Vagina (tissue), 2 donors: ENCODE data around the gene INO80D. TPM values are rescaled to one million over a fixed set of nuclear protein-coding genes. Genes with fewer than 3 reads are reported as not detected.
A peak's percentile ranks its signal among the peaks of the same experiment; 100 is the strongest.

Source experiments
- DNase-seq, 2 donors: peaks; one replicate each; pipeline ENCODE4 v3.0.0-alpha.2; 2017; ENCODE audit errors: extremely low spot score in 2 of 2
- H3K27ac ChIP-seq: fragments of 200-600 bp; sonication (generic); one replicate; pipeline ENCODE4 v1.5.1; 2019
- H3K27me3 ChIP-seq: fragments of 200-600 bp; sonication (generic); one replicate; pipeline ENCODE4 v1.5.1; 2019
- H3K36me3 ChIP-seq, 2 donors: fragments of 200-600 bp; sonication (generic); one replicate each; pipeline ENCODE4 v1.5.1; 2017 to 2019
- H3K4me1 ChIP-seq: fragments of 200-600 bp; sonication (generic); one replicate; pipeline ENCODE4 v1.5.1; 2019
- H3K4me3 ChIP-seq, 2 donors: fragments of 200-600 bp; sonication (generic); 1 replicate in 1 of 2; 2 replicates in 1 of 2; pipeline ENCODE4 v1.5.1; 2016 to 2019
- H3K9me3 ChIP-seq: fragments of 200-600 bp; sonication (generic); one replicate; pipeline ENCODE4 v1.5.1; 2019
- POLR2A ChIP-seq, 2 donors: fragments of 450-650 bp; IDR thresholded peaks; one replicate each; pipeline ENCODE4 v1.6.1; 2017; ENCODE audit warnings: antibody characterized with exemption in 2 of 2, mild to moderate bottlenecking in 2 of 2, moderate library complexity in 2 of 2
- POLR2AphosphoS5 ChIP-seq, 2 donors: sonication (generic); formaldehyde crosslinking; IDR thresholded peaks; one replicate each; pipeline ENCODE4 v1.9.0; 2017; ENCODE audit warnings: antibody characterized with exemption in 2 of 2, mild to moderate bottlenecking in 2 of 2, low read depth in 1 of 2; ENCODE audit not compliant: insufficient read depth in 1 of 2
- intact Hi-C: fragments of 100-400 bp; cut with DNase I; formaldehyde crosslinking; loops from one replicate; pipeline ENCODE4 v1.15.1; 2023
- total RNA-seq: library from RNA; depleted of rRNA; stranded (reverse); fragments of >200 nt; gene quantifications from one replicate; pipeline ENCODE4 v1.2.3, GENCODE V29; 2016
- TF ChIP-seq, protein P1 (sequence below), 3 experiments: fragments of 450-650 bp in 2 of 3; fragments of 200-600 bp in 1 of 3; sonication (generic) in 1 of 3; IDR thresholded peaks; one replicate each; pipeline ENCODE4 v1.5.1; 2017 to 2019; ENCODE audit warnings: antibody characterized with exemption in 3 of 3, mild to moderate bottlenecking in 2 of 3, moderate library complexity in 2 of 3

INO80D gene
- total RNA-seq, 1 donor from 2014 or later, result 18.4 TPM

- no peak overlapping the region for H3K4me3 ChIP-seq
- no peaks in the 10 kb centered on the region for H3K27me3 ChIP-seq
- H3K4me1 ChIP-seq, result peaks cover 25% of the 10 kb centered on the region
- no peak for DNase-seq
- H3K36me3 ChIP-seq, result peaks cover 0 to 8% of the 10 kb centered on the region in 2 donors
- no peaks in the 10 kb centered on the region for H3K9me3 ChIP-seq
- H3K27ac ChIP-seq, result no peak overlapping the region
- intact Hi-C loops, result no loop called here
- TF ChIP-seq, protein P1, sequence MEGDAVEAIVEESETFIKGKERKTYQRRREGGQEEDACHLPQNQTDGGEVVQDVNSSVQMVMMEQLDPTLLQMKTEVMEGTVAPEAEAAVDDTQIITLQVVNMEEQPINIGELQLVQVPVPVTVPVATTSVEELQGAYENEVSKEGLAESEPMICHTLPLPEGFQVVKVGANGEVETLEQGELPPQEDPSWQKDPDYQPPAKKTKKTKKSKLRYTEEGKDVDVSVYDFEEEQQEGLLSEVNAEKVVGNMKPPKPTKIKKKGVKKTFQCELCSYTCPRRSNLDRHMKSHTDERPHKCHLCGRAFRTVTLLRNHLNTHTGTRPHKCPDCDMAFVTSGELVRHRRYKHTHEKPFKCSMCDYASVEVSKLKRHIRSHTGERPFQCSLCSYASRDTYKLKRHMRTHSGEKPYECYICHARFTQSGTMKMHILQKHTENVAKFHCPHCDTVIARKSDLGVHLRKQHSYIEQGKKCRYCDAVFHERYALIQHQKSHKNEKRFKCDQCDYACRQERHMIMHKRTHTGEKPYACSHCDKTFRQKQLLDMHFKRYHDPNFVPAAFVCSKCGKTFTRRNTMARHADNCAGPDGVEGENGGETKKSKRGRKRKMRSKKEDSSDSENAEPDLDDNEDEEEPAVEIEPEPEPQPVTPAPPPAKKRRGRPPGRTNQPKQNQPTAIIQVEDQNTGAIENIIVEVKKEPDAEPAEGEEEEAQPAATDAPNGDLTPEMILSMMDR (IDR thresholded peaks at IDR 0.05), result no peak
- TF ChIP-seq POLR2A (IDR thresholded peaks at IDR 0.05) (no peak), POLR2AphosphoS5 (IDR thresholded peaks at IDR 0.05; ENCODE audit: insufficient read depth in 1 of 2, low read depth in 1 of 2) (no peak)
These were observed 2.3 kb upstream of the INO80D start for GRCh38 chr2:206088248-206088647.

GRCh38 chr2:206086716-206087350 is 859 bp upstream of the INO80D start:
- no peak for DNase-seq
- peaks cover 32% of the 10 kb centered on the region for H3K4me1 ChIP-seq
- H3K36me3 ChIP-seq, result peaks cover 0 to 8% of the 10 kb centered on the region in 2 donors
- H3K27ac ChIP-seq, result peak overlapping the region; percentile 99
- H3K27me3 ChIP-seq, result no peaks in the 10 kb centered on the region
- TF ChIP-seq, protein P1 (IDR thresholded peaks at IDR 0.05), result no peak
- no peak for TF ChIP-seq POLR2AphosphoS5 (IDR thresholded peaks at IDR 0.05; ENCODE audit: insufficient read depth in 1 of 2, low read depth in 1 of 2)
- TF ChIP-seq POLR2A (IDR thresholded peaks at IDR 0.05), result no peak
- intact Hi-C loops, result no loop called here
- H3K4me3 ChIP-seq, result peak overlapping the region; percentile 81 to 88
- no peaks in the 10 kb centered on the region for H3K9me3 ChIP-seq

- Histone ChIP-seq H3K4me3 (peak overlapping the region; percentile 81 to 88), H3K36me3 (peaks cover 0 to 2% of the 10 kb centered on the region in 2 donors), H3K27ac (peak overlapping the region; percentile 99), H3K4me1 (peaks cover 37% of the 10 kb centered on the region), H3K9me3 (no peaks in the 10 kb centered on the region), H3K27me3 (no peaks in the 10 kb centered on the region)
- TF ChIP-seq, protein P1 (IDR thresholded peaks at IDR 0.05), result no peak
- no peak for TF ChIP-seq POLR2A (IDR thresholded peaks at IDR 0.05)
- TF ChIP-seq POLR2AphosphoS5 (IDR thresholded peaks at IDR 0.05; ENCODE audit: insufficient read depth in 1 of 2, low read depth in 1 of 2), result no peak
- no peak for DNase-seq
- intact Hi-C loops, result loop anchor here (5.0 kb wide), 1 partner anchor 72 kb away; the partner anchor contains the start of genes EEF1B2 and NDUFS1
These were observed 868 bp downstream of the INO80D start for GRCh38 chr2:206084870-206085741.

DNA sequence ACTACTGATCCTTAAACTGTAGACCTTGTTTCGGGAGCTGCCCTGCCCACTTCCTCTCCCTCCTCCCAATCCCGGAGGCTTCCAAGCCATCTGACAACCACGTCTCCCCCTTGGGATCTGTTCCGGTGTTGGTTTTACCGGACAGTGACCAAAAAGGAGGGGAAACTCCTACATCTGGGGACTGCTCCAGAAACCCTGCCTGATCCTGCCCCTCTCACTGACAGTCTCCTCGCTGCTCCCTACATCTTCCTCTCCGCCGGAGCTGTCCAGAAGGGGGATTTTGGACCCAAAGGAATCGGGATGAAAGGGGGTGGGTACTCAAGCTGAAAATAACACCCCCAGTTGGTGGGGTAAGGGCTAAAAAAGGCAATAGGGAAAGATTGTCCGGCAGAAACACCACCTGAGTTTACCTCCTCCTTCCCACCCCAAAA is 1.5 kb downstream of the INO80D start:
- H3K27me3 ChIP-seq, result no peaks in the 10 kb centered on the region
- peak in 1 of 2 donors; percentile 89 for DNase-seq
- peaks cover 44% of the 10 kb centered on the region for H3K4me1 ChIP-seq
- intact Hi-C loops, result loop anchor here (5.0 kb wide), 1 partner anchor 73 kb away; the partner anchor contains the start of genes EEF1B2 and NDUFS1
- H3K36me3 ChIP-seq, result no peaks in the 10 kb centered on the region
- no peaks in the 10 kb centered on the region for H3K9me3 ChIP-seq
- H3K27ac ChIP-seq, result peak overlapping the region; percentile 99
- TF ChIP-seq, protein P1 (IDR thresholded peaks at IDR 0.05), result no peak
- TF ChIP-seq POLR2A (IDR thresholded peaks at IDR 0.05), result peak in 1 of 2 donors; percentile 61
- peak; percentile 62 to 63 for TF ChIP-seq POLR2AphosphoS5 (IDR thresholded peaks at IDR 0.05; ENCODE audit: insufficient read depth in 1 of 2, low read depth in 1 of 2)
- peak overlapping the region; percentile 81 to 88 for H3K4me3 ChIP-seq
